GM19351 (cell line): Measurements from ENCODE around the gene TMEM134.
A peak's percentile ranks its signal among the peaks of the same experiment; 100 is the strongest.
"Not testable (repeated sequence)": the region's sequence is repeated elsewhere in the genome, so short reads cannot be mapped to it uniquely, and the experiment has no call there.

Source experiments
- ATAC-seq: cut with Tn5 transposase; IDR thresholded peaks from one replicate; pipeline ENCODE4 v1.9.1; 2021; ENCODE audit warnings: mild to moderate bottlenecking, moderate library complexity; ENCODE audit not compliant: unreplicated experiment

TMEM134 gene

GRCh38 chr11:67428052-67429001 lies 40.7 kb downstream of the TMEM134 start, which contains the start of gene RPS6KB2:
RPS6KB2 (plus strand) TSS chr11:67428494; CDS start chr11:67428546, 52 bp downstream.
- ATAC-seq: peak; percentile 80

- not testable (repeated sequence) for ATAC-seq
Observed at GRCh38 chr11:67427364-67427859, 41.6 kb downstream of the TMEM134 start.

- ATAC-seq: no peak
Observed at GRCh38 chr11:67423891-67424613, 45.0 kb downstream of the TMEM134 start.

GRCh38 chr11:67423466-67423865 lies 45.6 kb downstream of the TMEM134 start:
- no peak for ATAC-seq

- ATAC-seq: no peak
Observed at GRCh38 chr11:67422891-67423290, 46.2 kb downstream of the TMEM134 start.

DNA sequence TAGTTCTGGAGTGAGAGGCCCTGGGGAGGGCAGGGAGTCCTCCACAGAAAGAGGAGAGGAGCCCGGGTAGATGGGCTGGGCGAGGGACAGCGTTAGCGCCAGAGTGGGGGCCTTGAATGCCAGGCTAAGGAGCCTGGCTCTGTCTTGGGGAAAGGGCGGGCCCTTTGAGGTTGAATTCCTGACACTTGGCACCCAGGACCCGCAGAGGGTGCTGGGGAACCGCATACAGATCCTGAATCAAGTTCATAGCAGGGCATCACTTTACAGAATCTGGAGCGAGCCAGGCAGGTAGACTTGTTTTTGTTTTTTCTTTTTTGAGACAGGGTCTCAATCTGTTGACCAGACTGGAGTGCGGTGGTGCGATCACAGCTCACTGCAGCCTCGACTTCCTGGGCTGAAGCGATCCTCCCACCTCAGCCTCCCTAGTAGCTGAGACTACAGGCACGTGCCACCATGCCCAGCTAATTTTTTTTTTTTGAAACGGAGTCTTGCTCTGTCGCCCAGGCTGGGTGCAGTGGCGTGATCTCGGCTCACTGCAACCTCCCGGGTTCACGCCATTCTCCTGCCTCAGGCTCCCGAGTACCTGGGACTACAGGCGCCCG lies 47.5 kb downstream of the TMEM134 start:
- ATAC-seq: peak; percentile 6

GRCh38 chr11:67420646-67421429 lies 48.2 kb downstream of the TMEM134 start:
- peak; percentile 90 for ATAC-seq

DNA sequence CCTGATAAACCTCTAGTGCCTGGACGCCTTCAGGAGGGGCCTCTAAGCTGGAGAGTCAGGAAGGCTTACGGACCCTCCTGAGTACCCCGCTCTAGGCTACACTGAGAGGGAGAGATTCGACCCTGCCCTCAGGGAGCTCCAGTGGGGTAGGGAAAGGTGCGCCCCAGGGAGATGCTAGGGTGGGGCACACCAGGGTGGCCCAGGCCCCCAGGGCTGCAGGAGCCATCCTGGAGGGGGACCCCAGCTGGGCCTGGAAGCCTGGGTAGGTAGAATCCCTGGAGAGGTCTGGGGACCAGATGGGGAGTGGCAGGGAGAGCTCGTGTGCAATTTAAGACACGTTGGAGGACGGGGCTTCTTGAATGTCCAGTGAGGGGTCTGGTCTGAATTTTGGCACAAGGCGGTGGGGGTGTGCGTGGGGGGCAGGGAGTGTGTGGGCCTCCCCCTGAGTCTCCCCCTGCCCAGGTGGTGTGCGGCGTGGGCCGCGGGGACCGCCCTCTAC lies 48.9 kb downstream of the TMEM134 start:
- ATAC-seq: no peak

DNA sequence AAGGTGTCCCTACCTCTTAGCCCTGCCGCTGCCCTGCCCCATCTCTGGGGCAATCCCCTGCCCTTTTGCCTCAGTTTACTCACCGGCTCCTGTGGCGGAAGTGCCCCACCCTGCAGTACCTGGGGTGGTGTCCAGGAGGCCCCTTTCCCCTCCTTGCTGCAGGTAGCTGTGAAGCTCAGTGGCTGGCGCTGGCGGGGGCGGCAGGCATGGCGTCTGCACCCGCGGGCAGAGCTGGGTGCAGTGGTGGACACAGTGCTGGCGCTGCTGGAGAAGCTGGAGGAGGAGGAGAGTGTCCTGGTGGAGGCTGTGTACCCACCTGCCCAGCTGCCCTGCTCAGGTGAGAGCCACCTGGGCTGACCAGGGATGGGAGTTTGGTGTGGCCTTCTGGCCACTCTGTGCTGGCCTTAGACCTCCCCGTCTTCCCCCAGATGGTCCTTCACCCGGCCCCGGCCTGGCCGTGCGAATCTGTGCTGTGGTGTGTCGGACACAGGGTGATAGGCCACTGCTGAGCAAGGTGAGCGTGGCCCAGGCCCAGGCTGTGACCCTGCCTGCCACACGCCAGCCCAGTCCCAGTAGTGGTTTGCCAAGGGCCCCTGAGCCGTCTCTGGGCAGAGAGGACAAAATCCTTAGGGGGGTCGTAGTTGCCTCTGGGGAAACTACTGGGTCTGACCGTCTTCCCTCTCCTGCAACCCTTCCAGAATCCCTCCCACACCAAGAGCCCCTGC lies 49.6 kb downstream of the TMEM134 start:
- ATAC-seq: no peak

DNA sequence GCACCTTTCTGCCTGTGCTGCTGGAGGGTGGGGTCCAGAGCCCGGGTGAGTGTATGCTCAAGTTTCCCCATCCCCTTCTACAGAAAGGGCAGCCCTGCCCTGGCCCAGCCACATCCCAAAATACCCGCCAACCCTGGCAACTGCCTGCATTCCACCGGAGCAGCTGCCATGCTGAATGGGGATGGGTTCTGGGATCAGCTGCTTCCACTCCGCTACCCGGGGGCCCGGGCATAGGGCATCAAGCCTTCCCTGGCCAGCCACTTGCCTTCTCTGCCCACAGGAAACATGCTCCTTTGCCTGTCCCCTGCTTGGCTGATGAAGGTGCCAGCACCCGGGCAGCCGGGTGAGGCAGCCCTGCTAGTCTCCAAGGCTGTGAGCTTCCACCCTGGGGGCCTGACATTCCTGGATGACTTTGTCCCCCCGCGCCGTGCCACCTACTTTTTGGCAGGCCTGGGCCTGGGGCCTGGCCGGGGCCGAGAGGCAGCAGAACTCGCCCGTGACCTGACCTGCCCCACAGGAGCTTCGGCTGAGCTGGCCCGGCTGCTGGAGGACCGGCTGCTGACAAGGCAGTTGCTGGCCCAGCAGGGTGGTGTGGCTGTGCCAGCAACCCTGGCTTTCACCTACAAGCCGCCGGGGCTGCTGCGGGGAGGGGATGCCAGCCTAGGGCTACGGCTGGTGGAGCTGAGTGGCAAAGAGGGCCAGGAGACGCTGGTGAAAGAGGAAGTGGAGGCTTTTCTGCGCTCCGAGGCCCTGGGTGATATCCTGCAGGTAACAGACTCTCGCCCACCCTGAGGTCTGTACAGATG lies 50.4 kb downstream of the TMEM134 start:
- ATAC-seq: no peak

DNA sequence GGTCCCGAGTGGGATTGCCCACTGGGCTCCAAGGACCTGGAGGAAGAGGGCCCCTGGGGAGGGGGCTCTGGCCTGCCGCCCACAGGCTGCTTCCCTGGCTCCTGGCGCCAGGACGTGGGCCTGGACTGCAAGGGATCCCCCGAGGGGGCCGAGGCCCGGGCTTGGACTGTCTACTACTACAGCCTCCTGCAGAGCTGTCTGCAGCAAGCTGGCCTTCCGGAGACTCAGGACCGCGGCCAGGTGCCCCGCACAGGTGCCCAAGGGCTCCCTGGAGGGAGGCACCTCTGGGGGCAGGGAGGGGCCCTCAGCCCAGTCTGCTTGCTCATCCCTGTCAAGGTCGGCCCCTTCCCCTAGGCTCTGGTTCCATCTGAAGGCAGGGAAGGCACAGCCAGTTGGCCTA lies 51.6 kb downstream of the TMEM134 start:
- ATAC-seq: no peak

DNA sequence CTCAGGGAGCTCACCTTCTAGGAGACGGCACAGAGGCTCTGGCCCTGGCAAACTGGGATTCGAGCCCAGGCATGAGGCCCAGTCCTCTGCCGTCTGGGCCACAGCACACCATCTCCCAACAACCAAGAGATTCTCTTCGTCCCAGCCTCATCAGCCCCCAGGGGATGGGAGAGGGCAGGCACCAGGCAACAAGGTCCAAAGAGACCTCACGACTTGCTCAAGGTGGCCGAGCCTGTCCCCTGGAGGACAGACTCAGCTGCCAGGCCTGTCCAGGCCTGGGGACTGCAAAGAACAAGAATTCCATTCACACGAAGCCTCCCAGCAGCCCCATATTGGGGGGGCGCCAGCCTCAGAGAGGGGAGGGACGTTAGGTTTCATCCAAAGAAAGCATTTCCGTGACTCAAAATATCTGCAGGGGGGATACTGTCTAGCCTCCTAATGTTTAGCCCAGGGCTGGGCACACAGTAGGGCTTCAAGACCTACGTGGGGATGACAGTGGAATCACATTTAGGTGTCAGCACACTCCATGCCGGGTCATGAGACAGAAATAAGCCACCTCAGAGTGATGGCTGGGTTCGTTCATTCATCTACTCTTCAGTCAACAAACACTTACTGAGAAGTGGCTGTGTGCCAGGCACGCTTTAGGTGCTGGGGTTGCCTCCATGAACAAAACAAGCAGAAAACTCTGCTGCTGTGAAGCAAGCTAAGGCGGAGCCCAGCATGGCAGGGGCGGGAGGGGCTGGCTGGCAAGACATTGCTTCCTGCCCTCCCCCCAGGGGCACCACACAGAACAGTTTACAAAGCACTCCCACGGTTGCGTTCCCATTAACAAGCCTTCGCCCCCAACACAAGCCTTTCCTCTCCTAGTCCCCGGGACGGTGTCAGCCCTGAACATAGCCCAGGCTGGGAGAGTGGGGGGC lies 52.4 kb downstream of the TMEM134 start:
- ATAC-seq: no peak

DNA sequence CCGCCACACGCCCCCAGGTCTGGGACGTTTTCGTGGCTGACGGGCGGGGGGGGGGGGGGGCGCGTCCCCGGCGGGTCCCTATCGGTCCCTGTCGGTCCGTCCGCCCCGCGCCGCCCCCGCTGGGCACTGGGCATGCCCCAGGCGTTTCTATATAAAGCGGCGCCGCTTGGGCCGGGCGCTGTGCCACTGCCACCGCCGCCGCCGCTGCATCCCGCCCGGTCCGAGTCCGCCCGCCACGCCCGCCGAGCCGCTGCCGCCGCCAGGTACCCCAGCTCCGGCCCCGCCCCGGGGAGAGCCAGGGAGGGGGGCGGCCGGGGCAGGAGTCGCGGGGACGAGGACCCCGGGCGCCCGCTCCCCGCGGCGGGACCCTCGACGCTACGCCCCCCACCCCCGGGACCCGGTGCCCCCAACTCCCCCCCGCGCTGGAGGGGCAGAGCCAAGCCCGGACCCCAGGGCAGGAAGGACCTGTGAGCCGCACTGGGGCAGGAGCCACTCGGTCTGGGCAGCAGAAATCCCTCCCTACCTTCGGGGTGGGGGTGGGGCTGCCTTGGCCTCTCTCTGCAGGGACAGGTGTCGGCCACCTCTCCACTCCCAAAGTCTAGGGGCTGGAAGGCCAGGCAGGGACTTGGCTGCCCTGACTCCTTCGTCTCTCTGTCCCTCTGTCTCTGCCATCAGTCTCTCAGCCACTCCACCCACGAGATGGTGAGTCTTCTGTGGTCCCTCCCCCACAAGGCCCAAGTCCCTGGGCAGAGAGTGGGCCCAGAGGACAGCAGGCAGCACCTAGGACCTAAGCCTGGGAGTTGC lies 53.3 kb downstream of the TMEM134 start, which contains the start of gene CARNS1:
Gene CARNS1, plus strand, starts transcription at position 178 of the 804 bp plus-strand sequence. Its CDS starts 522 bp downstream, at position 700.
- ATAC-seq: no peak

DNA sequence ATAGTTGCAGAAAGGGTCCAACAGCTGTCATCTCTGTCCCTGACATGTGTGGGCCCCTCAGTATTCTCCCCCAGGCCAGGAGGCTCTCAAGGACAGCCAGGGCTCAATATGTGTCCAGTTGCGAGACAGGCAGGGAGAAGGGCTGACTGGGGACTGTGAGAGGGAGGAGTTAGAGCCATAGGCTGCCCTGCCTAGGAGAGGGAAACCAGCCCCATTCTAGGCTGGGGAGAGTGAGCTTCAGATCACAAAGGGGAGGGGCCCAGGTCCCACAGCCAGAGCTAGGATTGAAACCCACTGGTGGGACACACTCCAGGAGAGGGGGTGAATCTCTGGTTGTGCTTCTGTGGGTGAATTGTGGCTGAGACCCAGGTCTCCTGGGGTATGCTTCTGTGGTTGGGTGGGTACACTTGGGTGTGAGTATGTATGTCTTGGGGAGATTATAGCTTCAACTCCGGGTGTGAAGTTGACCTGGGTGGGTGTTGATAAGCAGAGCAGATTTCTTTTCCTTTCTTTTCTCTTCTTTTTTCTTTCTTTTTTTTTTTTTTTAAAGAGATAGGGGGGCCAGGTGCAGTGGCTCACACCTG lies 55.7 kb downstream of the TMEM134 start:
- ATAC-seq: no peak

DNA sequence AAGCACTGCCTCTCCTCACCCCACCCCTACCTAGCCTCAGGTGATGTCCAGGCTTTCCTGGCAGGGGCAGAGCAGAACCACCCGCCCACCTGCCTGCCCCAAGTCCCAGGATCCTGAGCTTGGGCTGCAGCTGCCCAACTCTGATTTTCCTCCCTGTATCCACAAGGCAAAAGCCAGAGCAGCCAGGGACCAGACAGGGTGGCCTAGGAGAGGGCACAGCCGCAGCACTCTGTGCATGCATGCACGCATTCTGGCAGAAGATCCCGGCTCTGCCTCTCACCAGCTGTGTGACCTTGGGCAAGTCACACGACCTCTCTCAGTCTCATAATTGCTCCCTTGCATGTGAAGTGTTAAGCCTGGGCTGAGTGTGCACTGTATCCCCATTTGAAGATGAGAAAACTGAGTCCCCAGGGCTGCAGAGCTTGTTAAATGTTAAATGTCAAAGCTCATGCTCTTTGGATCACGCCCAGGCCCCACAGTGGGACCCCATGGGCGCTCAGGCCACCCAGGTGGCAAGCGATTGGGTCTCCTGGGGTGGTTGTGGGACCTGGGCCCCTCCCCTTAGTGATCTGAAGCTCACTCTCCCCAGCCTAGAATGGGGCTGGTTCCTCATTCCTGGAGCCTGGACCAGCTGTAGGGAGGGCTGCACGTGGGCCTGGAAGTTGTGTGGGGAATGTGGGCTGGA lies 56.4 kb downstream of the TMEM134 start:
- ATAC-seq: no peak

GRCh38 chr11:67411785-67412152 lies 57.3 kb downstream of the TMEM134 start:
- no peak for ATAC-seq
